Stimulated activated CD8-positive, alpha-beta memory T cell treated with anti-CD3 and anti-CD28 coated beads, Interleukin-7, amount 100 ng/mL, for 4 hours (primary cell): ENCODE data around the gene GRM5.
"Not testable (repeated sequence)": the region's sequence is repeated elsewhere in the genome, so short reads cannot be mapped to it uniquely, and the experiment has no call there.

Source experiments
- DNase-seq, 2 donors: peaks; one replicate each; pipeline ENCODE4 v3.0.0-alpha.2; 2020; ENCODE audit warnings: low read depth in 2 of 2

The GRM5 gene

DNA sequence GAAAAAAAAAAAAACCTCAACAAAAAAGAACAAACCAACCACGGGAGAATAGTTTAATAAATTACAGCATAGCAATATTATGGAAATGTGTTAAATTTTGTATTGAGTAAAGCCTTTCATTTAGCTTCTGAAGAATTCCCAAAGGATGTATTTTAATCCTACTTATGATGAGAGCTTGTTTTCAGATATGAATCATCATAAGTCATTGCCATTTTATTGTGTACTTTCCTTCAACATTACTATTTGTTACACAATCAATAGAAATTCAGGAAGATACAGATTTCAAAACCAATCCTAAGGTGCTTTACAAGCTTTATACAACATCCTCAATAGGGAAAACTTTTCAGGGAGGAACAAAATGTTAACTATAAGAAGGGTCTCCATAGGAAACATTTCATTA is 527.7 kb downstream of the GRM5 start:
- DNase-seq, result no peak

DNA sequence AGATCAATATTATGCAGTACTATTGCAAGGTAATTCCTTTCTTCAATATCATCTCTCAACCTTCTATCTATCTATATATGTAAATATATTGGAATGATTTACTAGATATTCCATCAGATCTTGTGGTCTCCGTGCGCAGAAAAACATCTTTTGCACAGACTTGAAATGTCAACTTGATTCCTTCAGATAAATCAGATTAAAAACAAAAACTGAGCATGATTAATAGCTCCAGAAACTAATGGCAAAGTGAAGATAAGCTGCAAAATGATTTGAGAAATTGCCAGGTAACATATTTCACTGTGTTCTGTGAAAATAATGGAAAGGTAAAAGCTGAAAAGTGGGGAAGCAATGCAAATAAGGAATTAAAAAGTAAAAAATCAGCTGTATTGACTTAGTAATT is 528.2 kb downstream of the GRM5 start:
- DNase-seq, result no peak

GRCh38 chr11:88536616-88537265 is 529.0 kb downstream of the GRM5 start:
- DNase-seq, result no peak

DNA sequence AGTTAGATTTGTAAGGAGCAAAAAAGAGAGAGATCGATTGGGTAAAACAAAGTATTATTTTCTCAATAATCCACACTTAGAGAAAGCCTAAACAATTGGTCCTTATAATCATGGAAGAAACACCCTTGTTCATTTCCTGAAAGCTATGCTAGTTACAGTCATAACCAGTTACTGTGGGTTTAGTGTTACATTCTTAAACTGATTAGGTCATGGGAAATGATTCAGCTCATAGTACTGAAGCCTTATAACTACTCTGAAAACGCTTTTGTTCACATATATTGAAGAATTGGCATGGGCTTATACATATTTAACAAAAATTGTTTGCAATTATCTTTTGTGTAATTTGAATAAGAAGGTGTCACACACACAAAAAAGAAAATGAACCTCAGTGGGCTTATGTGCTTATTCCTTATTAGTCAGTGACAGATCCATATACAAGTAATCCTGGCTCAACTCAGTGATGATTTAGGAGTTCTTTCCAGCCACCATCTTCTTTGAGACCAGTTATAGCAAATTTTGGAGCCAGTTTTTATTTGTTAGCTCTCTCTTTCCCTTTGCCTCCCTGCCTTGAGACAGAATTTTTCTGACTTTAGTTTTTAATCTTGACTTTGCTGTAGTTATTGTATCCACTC is 529.8 kb downstream of the GRM5 start:
- DNase-seq, result no peak

DNA sequence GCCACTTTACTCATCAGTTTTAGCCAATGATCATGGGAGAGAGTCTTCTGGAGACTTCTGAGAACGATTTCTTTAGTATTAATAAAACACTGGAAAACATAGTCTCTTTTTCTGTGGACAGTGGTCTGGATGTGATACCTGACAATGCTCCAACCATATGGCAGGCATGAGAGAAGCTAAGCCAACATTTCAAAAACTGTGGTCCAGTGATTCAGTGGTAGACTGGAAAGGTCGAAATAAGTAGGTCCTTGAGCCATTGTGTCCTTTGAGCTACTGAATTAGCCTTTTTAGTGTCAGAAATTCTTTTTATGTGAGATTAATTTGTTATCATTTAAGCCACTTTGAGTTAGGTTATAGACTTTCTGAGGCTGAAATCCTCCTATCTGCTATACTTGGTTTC is 530.5 kb downstream of the GRM5 start:
- no peak for DNase-seq

DNA sequence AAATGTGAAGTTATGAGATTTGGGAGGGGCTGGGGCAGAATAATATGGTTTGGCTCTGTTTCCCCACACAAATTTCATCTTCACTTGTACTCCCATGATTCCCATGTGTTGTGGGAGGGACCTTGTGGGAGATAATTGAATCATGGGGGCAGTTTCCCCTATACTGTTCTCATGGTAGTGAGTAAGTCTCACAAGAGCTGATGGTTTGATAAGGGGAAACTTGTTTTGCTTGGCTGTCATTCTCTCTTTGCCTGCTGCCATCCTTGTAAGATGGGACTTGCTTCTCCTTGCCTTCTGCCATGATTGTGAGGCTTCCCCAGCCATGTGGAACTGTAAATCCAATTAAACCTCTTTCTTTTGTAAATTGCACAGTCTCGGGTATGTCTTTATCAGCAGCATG is 531.1 kb downstream of the GRM5 start:
- DNase-seq, result not testable (repeated sequence)

- DNase-seq, result no peak
Measured at GRCh38 chr11:88534185-88534584, 531.6 kb downstream of the GRM5 start.

DNA sequence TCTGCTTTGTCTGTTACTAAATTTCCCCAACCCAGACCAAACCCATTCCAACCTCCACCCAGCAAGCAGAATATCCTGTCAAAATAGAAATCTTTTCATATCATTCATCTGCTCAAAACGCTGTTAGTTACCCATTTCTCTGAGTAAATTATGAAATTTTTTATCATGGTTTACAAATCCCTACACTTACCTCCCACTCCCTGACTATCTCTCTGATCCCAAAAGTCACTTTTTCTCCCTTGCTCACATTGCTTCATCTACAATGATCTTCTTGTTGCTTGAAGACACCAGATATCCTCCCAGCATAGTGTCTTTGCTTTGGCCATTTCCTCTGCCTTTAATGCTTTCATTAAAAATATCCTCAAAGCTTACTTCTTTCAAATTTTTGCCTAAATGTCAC is 532.8 kb downstream of the GRM5 start:
- no peak for DNase-seq

DNA sequence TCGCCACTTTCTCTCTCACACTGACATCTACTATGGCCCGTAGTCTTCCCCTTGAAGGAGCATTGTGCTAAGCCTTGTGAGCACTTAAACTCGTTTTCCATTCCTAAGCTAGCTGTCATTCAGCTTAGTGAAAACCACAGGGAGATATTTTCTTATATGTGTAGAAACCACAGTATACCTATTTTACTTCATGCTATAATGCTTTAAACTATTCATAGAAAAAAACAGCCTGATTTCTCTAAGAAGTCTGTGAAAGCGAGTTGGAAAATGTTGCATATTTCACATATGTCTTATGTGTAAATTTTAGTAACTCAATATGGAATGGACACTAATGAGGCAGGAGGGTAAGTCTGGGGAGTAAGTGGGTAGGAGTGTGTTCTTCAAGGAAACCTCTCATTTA is 534.0 kb downstream of the GRM5 start:
- DNase-seq, result no peak

GRCh38 chr11:88529426-88529825 is 536.4 kb downstream of the GRM5 start:
- no peak for DNase-seq

- no peak for DNase-seq
Measured at GRCh38 chr11:88523386-88524071, 542.3 kb downstream of the GRM5 start.

DNA sequence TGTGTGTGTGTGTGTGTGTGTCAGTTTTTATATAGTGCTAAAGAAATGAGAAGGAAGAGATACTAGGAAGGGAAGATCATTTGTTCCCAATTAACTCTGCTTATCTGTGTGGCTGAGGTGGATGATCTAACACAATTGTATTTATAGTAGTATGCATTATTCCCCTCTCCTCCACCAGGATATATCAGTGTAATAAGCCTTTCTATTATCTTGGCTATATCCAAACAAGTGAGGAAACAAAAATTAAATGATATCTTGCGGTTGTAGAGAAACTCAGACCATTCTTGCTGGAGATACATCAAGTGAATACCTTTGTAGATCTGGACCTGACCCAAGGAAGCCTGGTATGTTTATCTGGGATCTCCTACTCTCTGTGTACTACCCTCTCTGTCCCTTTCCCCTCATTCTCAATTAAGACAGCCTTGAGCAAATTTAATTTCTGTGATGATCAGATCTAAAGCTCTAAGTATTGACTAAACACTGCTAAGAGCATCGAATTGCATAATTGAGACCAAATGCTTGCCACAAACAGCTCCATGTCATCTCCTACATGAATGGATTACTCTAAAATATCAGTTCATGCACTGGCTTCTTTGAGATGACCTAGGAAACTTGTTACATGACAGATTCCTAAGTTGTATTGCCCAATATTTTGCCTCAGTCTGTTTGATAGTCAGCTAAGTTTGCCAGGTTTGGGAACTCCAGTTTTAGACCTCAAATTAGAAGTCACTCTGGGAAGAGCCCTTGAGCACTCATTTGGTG is 543.0 kb downstream of the GRM5 start:
- no peak for DNase-seq

GRCh38 chr11:88521799-88522201 is 544.0 kb downstream of the GRM5 start:
- DNase-seq, result no peak

- DNase-seq, result no peak
Measured at GRCh38 chr11:88521399-88521798, 544.4 kb downstream of the GRM5 start.

- no peak for DNase-seq
Measured at GRCh38 chr11:88520391-88520790, 545.4 kb downstream of the GRM5 start.

DNA sequence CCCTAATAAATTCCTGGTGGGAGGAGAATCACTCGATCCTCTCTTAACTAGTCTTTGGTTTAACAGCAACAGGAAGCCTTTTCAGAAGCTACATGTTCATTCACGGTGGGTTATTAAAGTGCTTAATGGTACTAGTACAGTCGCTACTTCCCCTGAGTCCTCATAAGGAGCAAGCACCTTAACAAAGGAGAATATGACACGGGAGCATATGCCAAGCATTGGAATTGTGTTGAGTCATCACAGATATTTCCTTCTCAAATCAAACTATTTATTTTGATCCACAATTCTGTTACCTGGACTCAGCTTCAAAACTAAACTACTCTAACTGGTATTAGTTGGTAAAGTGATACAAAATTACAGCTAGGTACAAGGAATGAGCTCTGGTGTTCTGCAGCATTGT is 550.8 kb downstream of the GRM5 start:
- no peak for DNase-seq

DNA sequence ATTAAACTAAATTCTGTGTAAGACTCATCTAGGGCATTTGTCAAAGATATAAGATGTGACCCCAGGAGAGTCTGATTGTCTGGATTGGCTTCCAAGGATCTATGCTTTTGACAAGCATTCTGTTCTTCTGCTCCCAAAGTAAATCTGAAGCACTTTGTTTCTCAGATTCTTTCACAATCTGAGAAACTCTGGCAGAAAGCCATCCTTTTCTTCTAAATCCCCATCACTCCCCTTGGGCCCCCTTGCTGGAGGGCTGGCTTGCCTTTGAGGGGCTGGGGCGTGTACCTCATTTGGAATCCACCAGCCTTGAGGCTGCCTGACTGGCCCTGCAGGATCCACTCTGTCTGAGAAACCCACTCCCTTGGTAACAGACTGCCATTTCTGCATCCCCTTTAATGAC is 554.8 kb downstream of the GRM5 start:
- no peak for DNase-seq

DNA sequence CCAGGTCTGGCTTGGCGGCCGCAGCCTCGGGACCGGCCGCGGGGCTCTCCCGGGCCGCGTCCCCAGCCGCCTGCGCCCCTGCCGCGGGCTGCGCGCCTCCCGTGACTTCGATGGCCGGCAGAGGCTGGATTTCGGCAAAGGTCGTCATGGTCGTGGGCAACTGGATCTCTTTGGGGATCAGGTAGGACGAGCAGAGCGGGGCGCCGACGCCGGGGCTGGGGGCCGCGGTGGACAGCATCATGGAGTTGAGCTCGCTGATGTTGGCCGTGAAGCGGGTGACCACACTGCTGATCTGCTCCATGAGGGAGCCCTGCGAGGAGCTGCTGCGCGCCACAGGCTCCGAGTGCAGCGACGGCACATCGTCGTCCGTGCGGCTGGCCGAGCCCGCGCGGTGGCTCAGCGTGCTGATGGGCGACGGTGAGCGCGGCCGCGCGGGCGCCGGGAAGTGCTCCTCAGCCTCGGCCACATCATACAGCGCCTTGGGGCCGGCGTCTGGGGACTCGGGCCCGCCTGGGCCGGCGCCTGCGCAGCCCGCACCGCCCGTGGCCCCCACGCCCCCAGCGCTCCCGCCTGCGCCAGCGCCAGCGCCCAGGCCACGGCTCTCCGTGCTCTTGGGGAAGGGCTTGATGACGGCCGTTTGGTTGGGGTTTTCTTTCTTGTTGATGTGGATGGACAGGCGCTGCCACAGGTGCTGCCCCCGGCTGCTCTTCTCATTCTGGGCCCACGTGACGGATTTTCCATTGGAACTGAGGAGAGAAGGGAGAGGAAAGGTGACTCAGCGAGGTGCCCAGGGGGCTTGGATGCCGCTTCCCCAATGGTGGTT is 556.8 kb downstream of the GRM5 start:
- peak in 1 of 2 donors; percentile 6 for DNase-seq

DNA sequence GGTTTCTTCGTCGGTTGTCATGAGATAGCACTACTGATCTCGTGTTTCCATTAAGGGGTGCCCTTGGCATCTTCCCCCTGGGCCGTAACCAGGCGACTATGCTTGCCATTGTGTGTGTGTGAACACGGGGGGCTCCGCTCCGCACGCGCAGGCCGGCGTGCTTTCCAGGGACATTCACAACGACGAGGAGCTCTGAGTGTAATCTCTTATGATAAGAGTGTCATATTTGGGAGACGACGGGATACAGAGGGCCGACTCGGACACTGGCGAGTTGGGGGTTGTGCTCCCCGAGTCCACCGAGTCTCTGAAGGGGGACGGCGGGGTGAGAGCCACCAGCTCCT is 557.4 kb downstream of the GRM5 start:
- DNase-seq, result no peak

DNA sequence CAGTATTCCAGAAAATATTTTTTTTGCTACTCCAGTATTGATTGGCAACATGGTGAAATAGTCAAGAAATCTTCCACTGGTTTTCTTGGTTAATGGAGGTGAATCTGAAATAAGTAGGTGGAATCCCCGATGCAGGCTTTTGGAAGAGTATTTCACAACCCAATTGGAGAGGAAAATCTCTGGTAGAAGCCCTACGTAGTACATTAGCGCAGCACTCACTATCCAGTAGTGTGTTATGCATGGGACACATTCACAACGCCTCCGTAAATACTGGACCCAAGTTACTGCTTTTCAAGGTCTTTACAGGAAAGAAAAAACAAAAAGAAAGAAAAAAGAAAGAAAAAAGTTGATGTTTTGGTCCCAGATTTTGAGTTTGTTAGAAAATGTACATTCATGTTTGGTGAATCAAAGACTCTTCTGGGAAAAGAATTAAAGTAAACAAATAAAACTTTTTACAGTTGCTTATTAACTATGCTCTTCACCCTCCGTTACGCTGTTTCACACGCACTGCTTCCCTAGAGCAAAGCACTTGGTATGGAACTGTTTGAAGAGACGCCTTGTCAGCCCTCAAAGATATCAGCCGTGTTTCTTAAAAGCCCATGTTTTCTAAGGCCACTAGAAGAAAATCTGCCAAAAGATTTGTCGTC is 557.9 kb downstream of the GRM5 start:
- no peak for DNase-seq

GRCh38 chr11:88501541-88501940 is 564.2 kb downstream of the GRM5 start:
- no peak for DNase-seq
